D341Med (cell line): ENCODE results near the gene KIRREL3.

Experiments
- DNase-seq: peaks from one replicate; pipeline ENCODE4 v3.0.0; 2012; ENCODE audit warnings: low spot score

Gene KIRREL3

DNA sequence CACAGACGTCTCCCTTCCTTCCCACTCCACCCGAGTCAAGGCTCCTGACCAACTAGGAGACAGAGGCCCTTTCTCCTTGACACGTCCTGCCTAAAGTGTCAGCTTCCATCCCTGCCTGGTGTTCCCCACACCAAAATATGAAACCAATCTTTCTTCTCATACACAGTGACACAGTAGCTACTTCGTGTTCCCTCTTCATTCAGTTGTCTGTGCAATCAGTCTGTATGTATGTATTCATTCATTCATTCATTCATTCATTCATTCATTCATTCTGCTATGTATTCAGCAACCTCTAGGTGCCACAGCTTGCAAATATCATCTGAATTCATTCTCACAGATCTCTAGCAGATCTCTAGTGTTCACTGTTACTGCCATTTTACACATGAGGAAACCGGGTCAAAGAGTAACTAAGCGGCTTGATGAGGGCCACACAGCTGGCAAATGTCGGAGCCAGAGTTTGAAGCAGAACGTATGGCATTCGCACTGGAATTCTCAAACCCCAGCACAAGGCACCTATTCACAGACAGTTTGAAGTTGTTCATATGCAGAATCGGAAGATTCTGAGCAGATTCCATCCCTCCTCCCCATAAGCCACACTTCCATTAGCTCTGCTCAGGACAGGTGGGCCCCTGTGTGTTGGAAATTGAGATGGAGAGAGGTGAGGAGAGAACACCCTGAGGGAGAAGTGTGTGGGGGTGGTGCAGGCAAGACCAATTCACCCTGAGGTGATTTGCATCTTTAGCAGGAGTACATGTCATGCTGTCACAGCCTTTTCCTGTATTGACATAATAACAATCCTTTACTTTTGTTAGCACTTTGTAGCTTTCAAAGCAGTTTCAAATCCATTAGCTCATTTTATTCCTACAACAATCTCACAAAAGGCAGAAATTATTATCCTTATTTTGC is 369.4 kb downstream of the KIRREL3 start:
- DNase-seq: no peak

DNA sequence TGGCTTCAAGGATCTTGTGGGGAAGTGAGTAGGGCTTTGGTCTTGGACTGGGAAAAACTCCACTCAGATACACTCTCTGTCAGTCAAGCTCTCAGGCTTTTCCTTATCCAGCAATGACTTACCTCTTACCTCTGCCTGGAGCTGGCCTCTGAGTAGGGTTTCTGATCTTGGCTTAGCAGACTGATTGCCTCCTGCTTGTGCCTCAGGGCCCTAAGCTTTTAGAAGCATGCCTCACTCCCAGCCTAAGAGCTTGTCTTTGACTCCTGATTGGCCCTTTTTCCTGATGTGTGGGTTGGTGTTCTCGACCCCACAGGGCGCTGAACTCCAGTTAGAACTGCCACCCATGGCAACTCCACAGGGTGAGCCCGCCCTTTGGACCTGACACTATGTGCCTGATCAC is 370.1 kb downstream of the KIRREL3 start:
- DNase-seq: no peak

DNA sequence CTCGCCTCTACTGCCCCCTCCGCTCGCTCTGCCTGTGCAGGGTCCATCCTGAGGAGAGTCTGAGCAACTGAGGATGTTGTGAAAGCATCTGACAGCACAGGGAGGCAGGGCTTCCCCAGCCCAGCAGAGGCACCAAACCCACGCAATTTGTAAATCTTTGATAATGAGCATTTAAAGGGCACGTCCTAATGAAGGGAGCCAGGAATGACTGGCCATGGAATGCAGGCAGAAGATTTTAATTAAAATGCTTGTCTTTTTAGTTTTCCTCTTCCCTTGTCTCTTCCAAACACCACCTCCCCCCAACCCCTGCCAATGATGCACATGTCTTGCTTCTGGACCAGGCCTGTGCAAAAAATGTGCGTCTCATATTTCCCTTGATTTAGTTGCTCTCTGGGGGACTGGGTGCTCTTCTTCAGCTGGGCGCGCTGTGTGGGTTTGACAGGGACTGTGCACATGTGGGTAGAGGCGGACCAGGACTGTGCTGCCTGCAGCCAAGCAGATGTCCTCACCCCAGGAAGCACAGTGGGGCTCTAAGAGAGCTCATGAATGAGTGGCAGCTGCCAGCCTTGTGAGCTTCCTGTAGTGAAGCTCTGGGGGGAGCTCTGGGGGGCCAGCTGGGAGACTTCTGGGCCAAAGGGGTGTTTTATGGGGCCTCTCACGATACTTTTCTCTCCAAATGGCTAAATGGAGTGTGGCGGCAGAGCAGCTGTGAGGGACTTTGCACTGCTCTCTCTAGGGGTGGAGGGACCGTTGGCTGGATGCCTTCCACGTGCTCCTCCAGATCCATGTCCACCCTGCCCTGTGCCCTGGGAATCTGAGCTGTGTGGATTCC is 371.6 kb downstream of the KIRREL3 start:
- DNase-seq: no peak

DNA sequence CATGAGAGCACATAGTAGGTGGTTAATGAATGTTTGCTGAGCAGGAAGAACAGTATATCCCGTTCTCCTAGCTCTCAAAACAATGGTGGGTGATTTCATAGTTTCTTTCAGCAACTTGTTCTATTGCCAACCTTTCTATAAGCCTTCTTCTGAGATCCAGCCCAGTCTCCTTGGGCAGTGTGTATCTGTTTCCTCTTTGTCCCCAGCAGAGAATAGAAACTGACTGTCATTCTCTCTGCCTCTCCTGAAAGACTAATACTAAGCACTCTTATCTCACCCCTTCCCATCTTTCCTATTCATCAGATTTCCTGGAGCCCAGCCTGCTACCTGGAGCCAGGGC is 372.1 kb downstream of the KIRREL3 start:
- DNase-seq: no peak

DNA sequence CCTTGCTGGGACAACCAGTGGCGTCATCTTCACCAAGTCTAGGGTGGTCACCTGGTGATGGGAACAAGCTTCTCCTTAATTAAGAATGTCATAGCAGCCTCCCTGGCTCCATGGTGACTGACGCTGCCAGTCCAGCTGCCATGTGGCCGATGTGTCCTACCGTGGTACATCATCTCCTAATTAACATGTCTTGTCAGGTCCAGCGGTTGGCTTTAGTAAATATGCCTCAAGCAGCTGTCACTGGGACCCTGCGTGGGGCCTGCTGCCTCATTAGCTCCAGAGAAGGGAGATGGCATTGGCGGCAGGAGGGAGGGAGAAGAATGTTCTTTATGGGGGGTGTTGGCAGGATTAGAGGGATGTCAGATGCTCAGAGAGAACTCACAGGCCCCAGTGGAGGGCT is 373.1 kb downstream of the KIRREL3 start:
- DNase-seq: no peak

DNA sequence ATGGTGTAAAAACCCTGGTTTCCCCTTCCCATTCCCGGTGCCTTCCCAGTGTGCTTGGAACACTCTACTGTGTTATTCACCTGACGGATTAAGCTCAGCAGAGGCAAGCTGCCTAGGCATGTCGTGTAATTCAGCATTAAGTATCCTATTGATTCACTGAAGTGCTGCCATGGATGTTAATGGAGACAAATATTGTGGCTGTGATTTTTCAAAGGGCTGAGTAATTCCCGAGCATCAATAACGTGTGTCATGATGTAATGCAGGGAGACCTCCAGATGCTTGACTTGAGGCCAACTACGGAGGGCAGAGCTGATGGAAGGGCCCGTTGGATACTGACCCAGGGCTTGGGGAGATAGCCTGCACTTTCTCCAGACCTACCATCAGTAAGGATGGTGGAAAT is 376.1 kb downstream of the KIRREL3 start:
- no peak for DNase-seq

DNA sequence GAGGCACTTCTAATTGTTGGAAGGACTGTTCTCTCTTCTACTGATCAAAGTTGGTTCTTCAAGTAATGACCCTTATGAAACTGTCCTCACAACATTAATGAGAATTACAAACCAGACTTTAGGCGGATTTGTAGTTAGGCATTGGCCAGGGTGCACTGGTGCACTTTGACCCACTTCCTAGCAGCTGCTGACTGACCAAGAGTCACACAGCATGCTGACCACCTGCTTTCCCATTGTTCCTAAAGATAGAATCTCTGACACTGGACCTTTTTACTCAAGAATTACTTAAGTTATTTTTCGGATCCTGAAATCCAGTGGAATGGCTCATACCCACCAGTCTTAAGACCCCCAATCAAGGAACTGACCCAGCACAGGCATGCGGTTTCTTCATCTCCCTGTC is 381.1 kb downstream of the KIRREL3 start:
- no peak for DNase-seq

DNA sequence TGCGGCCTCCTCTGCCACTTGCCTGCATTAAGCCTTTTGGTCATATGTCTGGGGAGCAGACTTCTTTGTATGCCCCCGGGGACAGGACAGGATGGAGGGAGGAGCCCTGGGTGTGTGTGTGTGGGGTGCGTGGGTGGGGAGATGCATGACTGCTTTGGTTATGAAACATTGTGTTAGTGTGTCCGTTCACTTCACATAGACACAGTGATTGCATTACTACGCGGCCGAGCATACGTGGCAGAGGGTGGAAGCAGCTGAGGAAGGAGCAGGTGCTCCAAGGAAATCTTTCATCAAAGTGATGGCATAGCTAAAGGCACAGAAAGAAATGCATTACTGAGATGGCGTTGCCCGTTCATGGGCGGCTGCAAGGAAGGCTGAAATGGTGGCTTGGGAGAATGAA is 384.7 kb downstream of the KIRREL3 start:
- no peak for DNase-seq

DNA sequence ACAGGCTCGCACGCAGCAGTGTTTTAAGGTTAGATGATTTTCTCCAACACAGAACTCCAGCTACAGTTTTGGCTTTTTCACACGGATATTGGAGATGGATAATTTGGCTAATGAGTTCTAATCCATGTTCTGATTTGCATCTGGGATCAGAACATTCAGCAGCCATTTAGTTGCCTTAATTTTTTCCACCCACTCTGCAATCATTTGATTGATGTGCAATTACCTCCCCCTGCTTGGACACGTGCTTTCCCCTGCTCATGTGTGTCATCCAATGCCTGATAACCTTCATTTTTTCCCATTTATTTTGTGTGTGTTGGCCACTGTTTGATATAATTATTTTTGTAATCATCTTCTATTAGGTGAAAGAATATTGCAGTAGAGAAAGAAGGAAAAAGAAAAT is 387.3 kb downstream of the KIRREL3 start:
- no peak for DNase-seq

DNA sequence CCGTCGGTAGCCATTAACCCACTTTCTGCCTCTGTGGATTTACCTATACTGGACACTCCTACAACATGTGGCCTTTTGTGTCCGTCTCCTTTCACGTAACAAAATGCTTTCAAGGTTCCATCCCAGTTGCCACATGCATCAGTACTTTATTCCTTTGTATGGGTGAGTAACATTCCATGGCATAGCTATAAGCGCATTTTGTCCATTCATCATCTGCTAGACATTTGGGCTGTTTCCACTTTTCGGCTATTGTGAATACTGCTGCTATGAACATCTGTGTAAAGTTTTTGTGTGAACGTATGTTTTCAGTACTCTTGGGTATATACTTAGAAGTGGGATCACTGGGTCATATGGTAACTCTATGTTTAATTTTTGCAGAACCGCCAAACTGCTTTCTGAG is 387.9 kb downstream of the KIRREL3 start:
- DNase-seq: no peak

DNA sequence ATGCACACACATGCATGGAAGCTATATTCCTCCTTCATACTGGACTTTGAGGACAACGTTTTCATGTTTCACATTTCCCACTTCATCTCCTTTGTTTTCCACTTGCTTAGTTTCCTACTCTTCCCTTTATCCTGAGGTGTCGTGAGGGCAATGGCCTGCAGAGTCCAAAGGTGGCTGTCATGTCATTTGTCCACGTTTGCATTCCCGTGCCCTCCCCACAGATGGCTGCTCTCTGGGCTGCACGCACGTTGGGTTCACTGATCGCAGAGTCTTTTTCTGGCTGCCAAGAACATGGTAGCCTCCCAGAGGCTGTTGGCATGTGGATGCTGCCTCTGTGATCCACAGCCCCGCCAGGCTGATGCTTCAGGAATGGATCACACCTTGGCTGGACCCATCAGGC is 389.1 kb downstream of the KIRREL3 start:
- no peak for DNase-seq

DNA sequence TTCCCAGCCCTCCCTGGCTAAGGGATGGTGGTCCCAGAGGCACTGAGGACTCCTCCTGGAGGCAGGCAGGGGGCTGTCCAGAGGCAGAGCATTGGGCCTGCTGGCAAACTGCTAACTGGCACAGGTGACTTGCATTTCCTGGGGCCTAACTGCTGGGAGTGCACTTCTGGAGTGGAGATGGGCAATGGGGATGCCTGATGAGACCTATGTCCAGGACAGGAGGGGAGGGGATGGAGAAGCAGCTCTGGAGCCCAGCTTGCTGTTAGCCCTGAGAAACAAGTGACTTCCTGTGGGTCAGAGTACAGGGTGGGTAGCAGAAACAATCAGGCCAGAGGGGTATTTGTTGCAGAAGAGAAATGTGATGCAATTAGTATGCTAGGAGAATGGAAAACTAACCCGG is 391.9 kb downstream of the KIRREL3 start:
- DNase-seq: no peak

DNA sequence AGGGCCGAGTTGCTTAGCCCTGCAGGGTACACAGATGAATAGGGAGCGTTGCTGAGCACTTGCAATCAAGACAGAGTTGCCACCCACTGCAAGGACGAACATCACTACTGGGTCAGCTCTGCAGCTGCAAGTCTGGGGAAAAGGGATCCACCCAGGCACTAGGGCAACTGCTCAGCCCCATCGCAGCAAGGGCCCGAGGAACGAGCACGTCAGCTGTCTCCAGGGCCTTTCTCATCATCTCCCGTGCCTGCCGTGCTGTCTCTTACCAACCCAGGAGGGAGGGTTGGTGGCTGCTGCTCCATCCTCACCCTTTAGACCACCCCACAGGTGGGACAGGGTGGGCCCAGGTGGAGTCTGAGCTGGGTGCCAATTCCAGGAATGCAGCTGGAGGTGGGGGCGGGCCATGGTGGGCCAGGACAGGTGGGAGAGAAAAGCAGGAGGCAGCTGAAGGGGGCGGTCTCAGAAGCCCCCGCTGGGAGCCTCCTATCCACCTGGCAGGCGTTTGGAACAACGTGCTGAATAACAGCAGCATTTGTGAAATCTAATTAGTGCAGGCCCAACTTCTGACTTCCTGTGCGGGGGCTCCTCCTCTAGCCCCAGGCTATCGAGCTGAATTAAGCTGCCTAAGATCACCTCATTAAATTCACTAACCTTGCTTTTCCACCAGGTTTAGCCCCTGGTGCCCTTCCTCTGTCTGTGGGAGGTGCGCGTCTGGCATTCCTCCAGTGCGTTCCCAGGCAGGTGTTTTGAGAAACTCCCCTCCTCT is 392.6 kb downstream of the KIRREL3 start:
- no peak for DNase-seq

DNA sequence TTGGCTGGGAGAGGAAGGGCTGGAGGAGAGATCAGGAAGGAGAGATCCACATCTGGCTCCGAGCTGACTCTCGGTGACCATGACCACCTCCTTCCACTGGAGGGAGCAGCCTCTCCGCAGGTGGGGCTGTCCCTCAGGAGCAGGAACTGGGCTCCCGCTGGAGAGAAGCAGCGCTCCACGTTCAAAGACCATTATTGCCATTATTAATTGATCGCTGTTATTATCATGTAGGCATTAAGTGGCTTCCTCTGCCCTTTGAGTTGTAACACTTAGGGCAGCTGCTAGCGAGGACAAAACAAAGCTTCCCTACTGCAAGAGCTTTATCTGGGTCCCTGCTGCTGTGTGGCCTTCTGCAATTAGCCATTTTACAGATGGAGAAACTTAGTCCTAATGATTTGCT is 393.2 kb downstream of the KIRREL3 start:
- peak; percentile 76 for DNase-seq

DNA sequence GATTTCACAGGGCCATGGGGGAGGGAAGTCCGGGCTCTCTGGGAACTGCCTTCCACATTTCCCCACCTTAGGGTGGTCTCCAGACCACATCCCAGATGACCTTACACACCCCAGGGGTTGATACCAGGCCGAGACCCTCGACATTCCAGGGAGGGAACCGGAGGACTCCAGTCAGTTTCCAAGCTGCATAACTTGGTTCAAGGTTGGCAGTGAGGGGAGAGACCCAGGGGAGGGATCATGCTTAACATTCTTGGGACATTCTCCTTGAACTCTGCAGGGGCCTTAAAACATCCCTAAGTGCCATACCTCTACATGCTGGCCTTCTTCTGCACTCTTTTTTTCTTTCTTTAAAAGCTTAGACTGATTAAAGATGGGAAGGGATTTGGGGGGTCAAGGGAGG is 394.1 kb downstream of the KIRREL3 start:
- no peak for DNase-seq

DNA sequence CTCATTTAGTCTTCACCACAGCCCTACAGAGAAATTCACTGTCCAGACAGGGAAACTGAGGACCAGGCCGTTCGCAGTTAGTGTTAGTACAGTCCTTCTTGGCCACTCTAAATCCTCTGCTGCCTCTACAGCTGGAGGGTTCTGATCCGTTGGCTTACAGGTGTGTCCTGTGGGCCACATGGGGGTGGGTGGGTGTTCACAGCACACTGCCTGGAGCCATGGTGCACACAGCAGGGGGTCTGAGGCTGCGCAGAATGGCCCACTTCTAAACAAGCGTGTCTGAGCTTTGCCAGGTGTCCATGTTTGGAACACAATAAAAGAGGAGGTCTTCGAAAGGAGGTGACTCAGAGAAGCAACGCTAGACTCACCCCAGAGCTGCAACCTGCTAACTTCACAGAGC is 396.1 kb downstream of the KIRREL3 start:
- DNase-seq: no peak

DNA sequence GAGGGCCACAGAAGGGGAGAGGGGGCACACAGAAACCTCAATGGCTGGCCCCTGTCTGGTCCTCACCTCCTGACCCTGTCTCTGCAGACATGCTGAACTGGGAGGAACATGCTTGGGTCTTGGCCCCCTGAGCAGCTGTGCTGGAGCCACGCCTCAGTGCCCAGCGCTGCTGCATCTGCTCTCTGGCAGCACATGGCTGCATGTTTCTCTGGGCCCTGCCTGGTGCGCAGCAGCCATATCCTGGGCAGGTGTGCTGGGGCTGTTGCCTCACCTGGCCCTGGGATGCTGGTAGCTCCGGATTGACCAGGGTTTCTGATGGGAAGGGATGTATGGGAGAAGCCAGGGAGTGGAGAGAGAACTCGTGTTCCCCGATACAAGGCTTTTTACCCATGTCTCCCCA is 397.1 kb downstream of the KIRREL3 start:
- DNase-seq: no peak

DNA sequence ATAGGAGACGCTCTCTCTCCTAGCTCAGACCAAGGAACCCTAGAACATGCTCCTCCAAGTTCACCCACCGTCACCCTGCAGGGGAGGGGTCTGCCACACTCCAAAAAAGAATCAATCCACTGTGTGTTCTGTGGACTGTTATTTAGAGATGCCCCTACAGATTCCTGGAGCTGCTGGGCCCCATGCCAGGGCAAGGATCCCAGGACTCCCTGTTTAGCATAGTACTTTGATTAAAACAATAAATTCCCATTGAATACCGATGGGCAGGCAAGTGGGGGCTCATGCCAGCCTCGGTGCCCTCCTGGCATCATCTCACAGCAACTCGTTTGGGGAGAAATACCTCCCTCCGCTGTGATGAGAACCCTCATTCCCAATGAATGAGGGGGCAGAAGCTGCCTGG is 397.6 kb downstream of the KIRREL3 start:
- DNase-seq: no peak

DNA sequence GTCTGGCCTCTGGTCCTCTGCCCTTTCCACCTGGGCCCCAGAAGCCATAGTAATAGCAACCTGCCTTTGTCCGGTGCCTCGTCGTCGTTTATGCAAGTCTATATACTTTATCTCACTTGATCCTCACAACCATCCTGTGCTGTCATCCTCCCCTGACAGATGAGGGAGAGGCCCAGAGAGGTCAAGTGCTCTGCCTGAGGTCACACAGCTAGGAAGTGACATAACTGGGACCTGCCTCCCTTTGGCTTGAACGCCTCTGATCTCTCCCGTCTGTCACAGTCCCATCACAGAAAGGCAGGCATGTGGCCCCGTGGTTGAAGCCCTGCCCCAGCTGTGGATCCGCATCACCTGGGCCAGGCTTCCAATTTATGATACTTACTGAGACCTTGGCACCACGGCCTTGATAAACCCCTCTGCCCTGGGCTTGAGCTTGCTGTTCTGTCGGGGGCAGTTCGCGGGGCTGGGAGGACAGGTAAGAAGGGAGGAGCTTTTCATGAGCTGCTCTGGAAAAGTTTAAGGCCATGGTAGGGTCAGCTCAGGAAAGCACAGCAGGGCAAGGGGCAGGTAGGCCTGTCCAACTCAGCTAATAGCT is 398.1 kb downstream of the KIRREL3 start:
- DNase-seq: no peak

DNA sequence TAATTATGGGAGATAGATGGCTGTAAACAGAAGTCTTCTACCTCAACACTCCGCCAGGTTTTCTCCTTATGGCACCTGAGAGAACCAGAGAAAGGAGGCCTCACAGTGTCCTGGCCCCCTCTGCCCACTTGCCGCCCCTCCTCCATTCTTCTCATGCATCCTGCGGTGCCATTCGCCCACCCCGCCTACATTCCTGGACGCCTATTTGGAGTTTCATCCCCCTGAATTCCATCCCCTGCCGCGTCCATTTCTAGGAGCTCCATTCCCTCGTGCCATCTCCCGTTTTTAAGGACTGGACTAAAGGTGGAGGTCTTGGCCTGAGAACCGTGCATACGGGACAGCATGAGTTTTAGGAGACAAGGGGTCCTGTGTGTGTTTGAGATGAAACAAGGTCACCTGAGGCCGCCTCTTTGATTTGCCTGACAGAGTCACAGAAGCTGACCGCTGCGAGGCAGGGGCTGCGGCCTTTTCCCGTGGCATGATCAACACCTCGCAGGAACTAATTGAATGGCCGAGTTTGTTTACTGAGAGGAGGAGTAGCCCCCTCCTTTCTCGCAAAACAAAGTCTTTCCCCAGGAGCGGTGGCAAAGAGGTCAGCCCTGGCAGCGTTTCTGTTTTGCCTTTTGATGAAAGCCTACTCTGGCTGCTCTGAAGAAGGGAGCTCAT is 398.9 kb downstream of the KIRREL3 start:
- DNase-seq: no peak

DNA sequence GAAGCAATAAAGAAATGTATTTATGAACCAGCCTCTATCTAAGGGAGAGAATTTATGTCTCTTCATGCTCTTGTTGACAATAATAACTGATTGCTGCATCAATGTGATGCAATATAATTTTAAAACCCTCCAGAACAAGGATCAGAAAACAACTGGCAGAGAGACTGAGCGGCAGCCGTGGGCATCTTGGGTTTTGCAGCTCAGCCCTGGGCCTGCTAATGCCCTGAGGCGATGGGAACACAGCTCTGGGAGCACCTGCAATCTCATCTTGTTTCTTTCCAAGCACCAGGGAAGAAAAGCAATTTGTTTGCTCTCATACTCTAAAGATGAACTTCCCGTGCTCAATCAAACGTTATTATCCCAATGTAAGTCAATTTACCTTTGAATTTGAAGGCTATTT is 399.4 kb downstream of the KIRREL3 start:
- no peak for DNase-seq
